Liver (tissue), 9 donors: ENCODE results near the gene QARS1. TPM values are rescaled to one million over a fixed set of nuclear protein-coding genes. Genes with fewer than 3 reads are reported as not detected.

Experiments
- DNase-seq: peaks from one replicate; pipeline ENCODE4 v3.0.0-alpha.2; 2017; ENCODE audit warnings: low spot score
- H3K27ac ChIP-seq, 2 donors: one replicate each; pipeline ENCODE4 v1.7.0; 2013; ENCODE audit warnings: inconsistent platforms in 2 of 2, low read length in 2 of 2, control low read depth in 1 of 2, low read depth in 1 of 2, mild to moderate bottlenecking in 1 of 2
- H3K27me3 ChIP-seq, 4 donors: one replicate each; pipeline versions ENCODE4 v1.6.1 to v1.7.0; 2013; ENCODE audit warnings: low read length in 3 of 4, inconsistent platforms in 1 of 4, mild to moderate bottlenecking in 1 of 4, moderate library complexity in 1 of 4; ENCODE audit not compliant: control insufficient read depth in 4 of 4, insufficient read depth in 4 of 4
- H3K36me3 ChIP-seq, 4 donors: one replicate each; pipeline versions ENCODE4 v1.6.1 to v1.7.0; 2013; ENCODE audit warnings: low read length in 3 of 4, mild to moderate bottlenecking in 3 of 4, low read depth in 1 of 4, moderate library complexity in 1 of 4; ENCODE audit not compliant: control insufficient read depth in 4 of 4, insufficient read depth in 3 of 4
- H3K4me1 ChIP-seq, 4 donors: one replicate each; pipeline versions ENCODE4 v1.6.1 to v1.7.0; 2013; ENCODE audit warnings: low read length in 3 of 4, mild to moderate bottlenecking in 3 of 4, moderate library complexity in 1 of 4; ENCODE audit not compliant: control insufficient read depth in 4 of 4, insufficient read depth in 4 of 4
- H3K4me3 ChIP-seq, 3 donors: one replicate each; pipeline versions ENCODE4 v1.6.1 to v1.7.0; 2013; ENCODE audit warnings: low read length in 3 of 3, control low read depth in 1 of 3, low read depth in 1 of 3, mild to moderate bottlenecking in 1 of 3
- H3K9ac ChIP-seq, 2 donors: one replicate each; pipeline ENCODE4 v1.7.0; 2013; ENCODE audit warnings: low read length in 2 of 2, mild to moderate bottlenecking in 2 of 2, moderate library complexity in 2 of 2, control low read depth in 1 of 2, low read depth in 1 of 2
- H3K9me3 ChIP-seq, 4 donors: one replicate each; pipeline versions ENCODE4 v1.6.1 to v1.7.0; 2013; ENCODE audit warnings: low read length in 3 of 4; ENCODE audit not compliant: control insufficient read depth in 4 of 4
- ATF3 ChIP-seq: IDR thresholded peaks from 2 replicates; pipeline ENCODE4 v1.6.1; 2016; ENCODE audit warnings: antibody characterized with exemption
- CTCF ChIP-seq: fragments of 150-350 bp; IDR thresholded peaks from 2 replicates; pipeline ENCODE4 v1.5.1; 2017; ENCODE audit warnings: improper control_type of control experiment, low read depth, low read length; ENCODE audit not compliant: missing input control
- EGR1 ChIP-seq, 2 donors: IDR thresholded peaks; 2 replicates each; pipeline ENCODE4 v1.6.1; 2016 to 2018; ENCODE audit warnings: antibody characterized with exemption in 2 of 2, low read depth in 2 of 2
- FOXA1 ChIP-seq: IDR thresholded peaks from 2 replicates; pipeline ENCODE4 v1.6.1; 2016; ENCODE audit warnings: antibody characterized with exemption
- FOXA2 ChIP-seq: IDR thresholded peaks from 2 replicates; pipeline ENCODE4 v1.6.1; 2016; ENCODE audit warnings: antibody characterized with exemption
- GABPA ChIP-seq, 2 donors: IDR thresholded peaks in 1 of 2; conservative IDR thresholded peaks in 1 of 2; 2 replicates each; pipeline ENCODE4 v1.6.1; 2016; ENCODE audit warnings: antibody characterized with exemption in 2 of 2, mild to moderate bottlenecking in 1 of 2, moderate library complexity in 1 of 2
- HNF4A ChIP-seq, 2 donors: conservative IDR thresholded peaks; 2 replicates each; pipeline ENCODE4 v1.6.1; 2016; ENCODE audit warnings: antibody characterized with exemption in 2 of 2, mild to moderate bottlenecking in 2 of 2
- HNF4G ChIP-seq: IDR thresholded peaks from 2 replicates; pipeline ENCODE4 v1.6.1; 2016; ENCODE audit warnings: antibody characterized with exemption
- JUND ChIP-seq, 2 donors: IDR thresholded peaks; 2 replicates each; pipeline ENCODE4 v1.6.1; 2016; ENCODE audit warnings: antibody characterized with exemption in 2 of 2
- MAX ChIP-seq: IDR thresholded peaks from 2 replicates; pipeline ENCODE4 v1.6.1; 2016; ENCODE audit warnings: antibody characterized with exemption
- NR2F2 ChIP-seq: IDR thresholded peaks from 2 replicates; pipeline ENCODE4 v1.6.1; 2016; ENCODE audit warnings: antibody characterized with exemption
- RAD21 ChIP-seq, 2 donors: IDR thresholded peaks; 2 replicates each; pipeline ENCODE4 v1.6.1; 2016; ENCODE audit warnings: antibody characterized with exemption in 2 of 2, mild to moderate bottlenecking in 2 of 2
- REST ChIP-seq: IDR thresholded peaks from 2 replicates; pipeline ENCODE4 v1.6.1; 2016; ENCODE audit warnings: antibody characterized with exemption, mild to moderate bottlenecking
- RXRA ChIP-seq, 2 donors: IDR thresholded peaks; 2 replicates each; pipeline ENCODE4 v1.6.1; 2017 to 2018; ENCODE audit warnings: antibody characterized with exemption in 2 of 2, mild to moderate bottlenecking in 1 of 2
- TAF1 ChIP-seq: conservative IDR thresholded peaks from 2 replicates; pipeline ENCODE4 v1.6.1; 2016; ENCODE audit warnings: antibody characterized with exemption, mild to moderate bottlenecking
- YY1 ChIP-seq: IDR thresholded peaks from 2 replicates; pipeline ENCODE4 v1.6.1; 2016; ENCODE audit warnings: antibody characterized with exemption, mild to moderate bottlenecking
- ZBTB33 ChIP-seq: IDR thresholded peaks from 2 replicates; pipeline ENCODE4 v1.6.1; 2016; ENCODE audit warnings: antibody characterized with exemption
- WGBS: extraction: QIAGEN DNeasy Blood & Tissue Kit; methylation state at CpG from one replicate; pipeline ENCODE4 v1.1.7; 2013; 5-methylcytosine and 5-hydroxymethylcytosine counted together
- polyA plus RNA-seq, 2 donors: library from polyadenylated mRNA; stranded (reverse) in 1 of 2; unstranded in 1 of 2; fragments of 200-250 nt in 1 of 2; fragments of >200 nt in 1 of 2; fragmentation: Nextera tagmentation in 1 of 2; extraction: Ambion mirVana in 1 of 2; gene quantifications; one replicate each; pipeline versions ENCODE4 v1.2.1 to v1.2.3, GENCODE V29; 2013 to 2015
- total RNA-seq, 2 donors: library from RNA; depleted of rRNA; stranded (reverse); fragments of >200 nt; gene quantifications; one replicate each; pipeline ENCODE4 v1.2.3, GENCODE V29; 2014
- donor health status: healthy.
- donor health status: healthy.
- donor health status: healthy.
- donor health status: healthy.
- donor health status: healthy.

Gene QARS1
- total and polyA plus RNA-seq, 4 donors, result 58.0 to 226 (median 145) TPM

- TF ChIP-seq FOXA2, result no peak
Measured at GRCh38 chr3:49131040-49131439, 26.5 kb upstream of the QARS1 start (continued).

- H3K9ac ChIP-seq, result no peak overlapping the region
- H3K27me3 ChIP-seq, result no peaks in the 10 kb centered on the region
- H3K36me3 ChIP-seq, result peaks cover 0 to 46% (median 20%) of the 10 kb centered on the region in 4 donors
- H3K27ac ChIP-seq, result no peak overlapping the region
- H3K9me3 ChIP-seq, result no peaks in the 10 kb centered on the region
- H3K4me3 ChIP-seq, result no peak overlapping the region
- peaks cover 0 to 7% (median 2%) of the 10 kb centered on the region in 4 donors for H3K4me1 ChIP-seq
- no peak for DNase-seq
- TF ChIP-seq FOXA1 (no peak), JUND (IDR thresholded peaks at IDR 0.05) (no peak), HNF4G (no peak), ZBTB33 (no peak), EGR1 (IDR thresholded peaks at IDR 0.05; ENCODE audit: low read depth in 2 of 2) (no peak), HNF4A (conservative IDR thresholded peaks at IDR 0.05) (no peak), ATF3 (no peak), REST (no peak), TAF1 (no peak), MAX (no peak), RXRA (IDR thresholded peaks at IDR 0.05) (no peak), CTCF (no peak), RAD21 (IDR thresholded peaks at IDR 0.05) (no peak), YY1 (no peak), GABPA (IDR thresholded peaks at IDR 0.05 in 1 of 2, conservative IDR thresholded peaks at IDR 0.05 in 1 of 2) (no peak), NR2F2 (no peak)
- WGBS, result 88% methylated on average over 14 of the region's 14 CpGs
Measured at GRCh38 chr3:49124991-49125670, 20.6 kb upstream of the QARS1 start.
